ENCODE data around the gene ZBTB17.
"Not testable (repeated sequence)": the region's sequence is repeated elsewhere in the genome, so short reads cannot be mapped to it uniquely, and the experiment has no call there.

ZBTB17 gene

GRCh38 chr1:15937706-15938168 lies 38.2 kb downstream of the ZBTB17 start:
- no peak overlapping the region for H3K9ac ChIP-seq (ENCODE audit: low read depth, low read length)
- H3K4me1 ChIP-seq (ENCODE audit: insufficient read depth, low read length): peaks cover 6% of the 10 kb centered on the region; the same call in 1 of the 2 replicates
- peaks cover 21% of the 10 kb centered on the region for H3K36me3 ChIP-seq (ENCODE audit: insufficient read depth, low read length)
- H3K9me3 ChIP-seq (ENCODE audit: control insufficient read depth, insufficient read depth, low read length): no peaks in the 10 kb centered on the region

GRCh38 chr1:15937146-15937545 lies 38.8 kb downstream of the ZBTB17 start:
- no peak overlapping the region for H3K9ac ChIP-seq (ENCODE audit: low read depth, low read length)
- H3K36me3 ChIP-seq (ENCODE audit: insufficient read depth, low read length): peaks cover 23% of the 10 kb centered on the region
- H3K4me1 ChIP-seq (ENCODE audit: insufficient read depth, low read length): peaks cover 6% of the 10 kb centered on the region; the same call in 1 of the 2 replicates
- H3K9me3 ChIP-seq (ENCODE audit: control insufficient read depth, insufficient read depth, low read length): no peaks in the 10 kb centered on the region

- no peaks in the 10 kb centered on the region for H3K9me3 ChIP-seq (ENCODE audit: control insufficient read depth, insufficient read depth, low read length)
- peaks cover 6% of the 10 kb centered on the region; the same call in 1 of the 2 replicates for H3K4me1 ChIP-seq (ENCODE audit: insufficient read depth, low read length)
- H3K9ac ChIP-seq (ENCODE audit: low read depth, low read length): no peak overlapping the region
- peaks cover 29% of the 10 kb centered on the region for H3K36me3 ChIP-seq (ENCODE audit: insufficient read depth, low read length)
Measured at GRCh38 chr1:15936025-15936424, 39.9 kb downstream of the ZBTB17 start.

- peaks cover 33% of the 10 kb centered on the region for H3K36me3 ChIP-seq (ENCODE audit: insufficient read depth, low read length)
- no peaks in the 10 kb centered on the region for H3K9me3 ChIP-seq (ENCODE audit: control insufficient read depth, insufficient read depth, low read length)
- H3K4me1 ChIP-seq (ENCODE audit: insufficient read depth, low read length): peaks cover 6% of the 10 kb centered on the region; the same call in 1 of the 2 replicates
- no peak overlapping the region for H3K9ac ChIP-seq (ENCODE audit: low read depth, low read length)
Measured at GRCh38 chr1:15935056-15935950, 40.6 kb downstream of the ZBTB17 start.

GRCh38 chr1:15934211-15935055 lies 41.5 kb downstream of the ZBTB17 start:
- H3K9ac ChIP-seq (ENCODE audit: low read depth, low read length): no peak overlapping the region
- H3K36me3 ChIP-seq (ENCODE audit: insufficient read depth, low read length): peaks cover 37% of the 10 kb centered on the region
- H3K4me1 ChIP-seq (ENCODE audit: insufficient read depth, low read length): peaks cover 6% of the 10 kb centered on the region; the same call in 1 of the 2 replicates
- H3K9me3 ChIP-seq (ENCODE audit: control insufficient read depth, insufficient read depth, low read length): no peaks in the 10 kb centered on the region

- Histone ChIP-seq H3K9me3 (ENCODE audit: control insufficient read depth, insufficient read depth, low read length) (no peaks in the 10 kb centered on the region), H3K4me1 (ENCODE audit: insufficient read depth, low read length) (peaks cover 6% of the 10 kb centered on the region; the same call in 1 of the 2 replicates), H3K36me3 (ENCODE audit: insufficient read depth, low read length) (peaks cover 44% of the 10 kb centered on the region), H3K9ac (ENCODE audit: low read depth, low read length) (no peak overlapping the region)
Measured at GRCh38 chr1:15933684-15934083, 42.2 kb downstream of the ZBTB17 start.

- peaks cover 5% of the 10 kb centered on the region; the same call in 1 of the 2 replicates for H3K4me1 ChIP-seq (ENCODE audit: insufficient read depth, low read length)
- H3K36me3 ChIP-seq (ENCODE audit: insufficient read depth, low read length): peaks cover 52% of the 10 kb centered on the region
Measured at GRCh38 chr1:15932612-15933011, 43.3 kb downstream of the ZBTB17 start.

GRCh38 chr1:15931884-15932283 lies 44.0 kb downstream of the ZBTB17 start:
- Histone ChIP-seq H3K36me3 (ENCODE audit: insufficient read depth, low read length) (peaks cover 52% of the 10 kb centered on the region), H3K9me3 (ENCODE audit: control insufficient read depth, insufficient read depth, low read length) (no peaks in the 10 kb centered on the region), H3K9ac (ENCODE audit: low read depth, low read length) (no peak overlapping the region), H3K4me1 (ENCODE audit: insufficient read depth, low read length) (no peaks in the 10 kb centered on the region)

More at GRCh38 chr1:15932612-15933011, 43.3 kb downstream of the ZBTB17 start:
- Histone ChIP-seq H3K9me3 (ENCODE audit: control insufficient read depth, insufficient read depth, low read length) (no peaks in the 10 kb centered on the region), H3K9ac (ENCODE audit: low read depth, low read length) (no peak overlapping the region)

GRCh38 chr1:15931401-15931800 lies 44.5 kb downstream of the ZBTB17 start:
- Histone ChIP-seq H3K9ac (ENCODE audit: low read depth, low read length) (no peak overlapping the region), H3K9me3 (ENCODE audit: control insufficient read depth, insufficient read depth, low read length) (no peaks in the 10 kb centered on the region), H3K4me1 (ENCODE audit: insufficient read depth, low read length) (no peaks in the 10 kb centered on the region), H3K36me3 (ENCODE audit: insufficient read depth, low read length) (peaks cover 52% of the 10 kb centered on the region)

- H3K36me3 ChIP-seq (ENCODE audit: insufficient read depth, low read length): peaks cover 46% of the 10 kb centered on the region
Measured at GRCh38 chr1:15928971-15929965, 46.6 kb downstream of the ZBTB17 start.

GRCh38 chr1:15926448-15926847 lies 49.5 kb downstream of the ZBTB17 start:
- H3K9ac ChIP-seq (ENCODE audit: low read depth, low read length): not testable (repeated sequence)
- H3K36me3 ChIP-seq (ENCODE audit: insufficient read depth, low read length): peaks cover 41% of the 10 kb centered on the region

More at GRCh38 chr1:15928971-15929965, 46.6 kb downstream of the ZBTB17 start:
- Histone ChIP-seq H3K9me3 (ENCODE audit: control insufficient read depth, insufficient read depth, low read length) (no peaks in the 10 kb centered on the region), H3K9ac (ENCODE audit: low read depth, low read length) (no peak overlapping the region), H3K4me1 (ENCODE audit: insufficient read depth, low read length) (no peaks in the 10 kb centered on the region; the same call in 1 of the 2 replicates)

GRCh38 chr1:15923241-15923640 lies 52.7 kb downstream of the ZBTB17 start:
- no peaks in the 10 kb centered on the region for H3K9me3 ChIP-seq (ENCODE audit: control insufficient read depth, insufficient read depth, low read length)
- no peaks in the 10 kb centered on the region; the same call in 1 of the 2 replicates for H3K4me1 ChIP-seq (ENCODE audit: insufficient read depth, low read length)
- no peak overlapping the region for H3K9ac ChIP-seq (ENCODE audit: low read depth, low read length)
- peaks cover 14% of the 10 kb centered on the region for H3K36me3 ChIP-seq (ENCODE audit: insufficient read depth, low read length)

More at GRCh38 chr1:15926448-15926847, 49.5 kb downstream of the ZBTB17 start:
- H3K4me1 ChIP-seq (ENCODE audit: insufficient read depth, low read length); H3K9me3 ChIP-seq (ENCODE audit: control insufficient read depth, insufficient read depth, low read length): not testable (repeated sequence)

- Histone ChIP-seq H3K9me3 (ENCODE audit: control insufficient read depth, insufficient read depth, low read length) (no peaks in the 10 kb centered on the region), H3K4me1 (ENCODE audit: insufficient read depth, low read length) (no peaks in the 10 kb centered on the region; the same call in 1 of the 2 replicates), H3K36me3 (ENCODE audit: insufficient read depth, low read length) (peaks cover 10% of the 10 kb centered on the region), H3K9ac (ENCODE audit: low read depth, low read length) (no peak overlapping the region)
Measured at GRCh38 chr1:15918962-15919715, 56.8 kb downstream of the ZBTB17 start.
